Measurements from ENCODE around the gene ATP10A. TPM values are rescaled to one million over a fixed set of nuclear protein-coding genes. Genes with fewer than 3 reads are reported as not detected.
"Not testable (repeated sequence)": the region's sequence is repeated elsewhere in the genome, so short reads cannot be mapped to it uniquely, and the experiment has no call there.

Gene ATP10A
- total RNA-seq, 2 donors from 2014 or later = 15.5 to 15.8 TPM

GRCh38 chr15:25667829-25668228, 195.3 kb downstream of the ATP10A start:
- no peak for ATAC-seq (replicated peaks)
- no peak overlapping the region for H3K27ac Mint-ChIP-seq
- H3K4me1 Mint-ChIP-seq = no peaks in the 10 kb centered on the region
- H3K9me3 Mint-ChIP-seq = peaks cover 7% of the 10 kb centered on the region
- no peak overlapping the region for H3K4me3 Mint-ChIP-seq
- peaks cover 19% of the 10 kb centered on the region for H3K27me3 Mint-ChIP-seq
- no peaks in the 10 kb centered on the region for H3K36me3 Mint-ChIP-seq (ENCODE audit: low read depth)

GRCh38 chr15:25665913-25666312, 197.2 kb downstream of the ATP10A start:
- Mint-ChIP-seq H3K9me3 (no peaks in the 10 kb centered on the region), H3K27me3 (peaks cover 19% of the 10 kb centered on the region), H3K27ac (no peak overlapping the region), H3K36me3 (ENCODE audit: low read depth) (no peaks in the 10 kb centered on the region), H3K4me1 (no peaks in the 10 kb centered on the region), H3K4me3 (no peak overlapping the region)
- no peak for ATAC-seq (replicated peaks)

GRCh38 chr15:25664761-25665160, 198.4 kb downstream of the ATP10A start:
- Mint-ChIP-seq H3K4me1 (no peaks in the 10 kb centered on the region), H3K4me3 (no peak overlapping the region), H3K27ac (no peak overlapping the region), H3K27me3 (peaks cover 12% of the 10 kb centered on the region), H3K9me3 (no peaks in the 10 kb centered on the region), H3K36me3 (ENCODE audit: low read depth) (no peaks in the 10 kb centered on the region)
- ATAC-seq (replicated peaks) = no peak

- Mint-ChIP-seq H3K4me1 (no peaks in the 10 kb centered on the region), H3K4me3 (no peak overlapping the region), H3K27ac (no peak overlapping the region), H3K9me3 (no peaks in the 10 kb centered on the region), H3K27me3 (peaks cover 10% of the 10 kb centered on the region), H3K36me3 (ENCODE audit: low read depth) (no peaks in the 10 kb centered on the region)
- no peak for ATAC-seq (replicated peaks)
Measured at GRCh38 chr15:25663515-25663914, 199.6 kb downstream of the ATP10A start.

GRCh38 chr15:25661898-25662297, 201.2 kb downstream of the ATP10A start:
- H3K9me3 Mint-ChIP-seq = no peaks in the 10 kb centered on the region
- no peak overlapping the region for H3K4me3 Mint-ChIP-seq
- no peaks in the 10 kb centered on the region for H3K36me3 Mint-ChIP-seq (ENCODE audit: low read depth)
- H3K27ac Mint-ChIP-seq = no peak overlapping the region
- H3K27me3 Mint-ChIP-seq = peaks cover 10% of the 10 kb centered on the region
- no peaks in the 10 kb centered on the region for H3K4me1 Mint-ChIP-seq
- no peak for ATAC-seq (replicated peaks)

GRCh38 chr15:25659251-25659650, 203.9 kb downstream of the ATP10A start:
- Mint-ChIP-seq H3K4me3 (no peak overlapping the region), H3K27ac (no peak overlapping the region), H3K36me3 (ENCODE audit: low read depth) (no peaks in the 10 kb centered on the region), H3K9me3 (no peaks in the 10 kb centered on the region), H3K27me3 (peaks cover 6% of the 10 kb centered on the region), H3K4me1 (no peaks in the 10 kb centered on the region)
- ATAC-seq (replicated peaks) = no peak

- peaks cover 6% of the 10 kb centered on the region for H3K27me3 Mint-ChIP-seq
- no peak overlapping the region for H3K27ac Mint-ChIP-seq
- H3K9me3 Mint-ChIP-seq = no peaks in the 10 kb centered on the region
- no peak for ATAC-seq (replicated peaks)
- H3K4me3 Mint-ChIP-seq = no peak overlapping the region
- H3K4me1 Mint-ChIP-seq = no peaks in the 10 kb centered on the region
- no peaks in the 10 kb centered on the region for H3K36me3 Mint-ChIP-seq (ENCODE audit: low read depth)
Measured at GRCh38 chr15:25658560-25658959, 204.6 kb downstream of the ATP10A start.

GRCh38 chr15:25655207-25655948, 207.7 kb downstream of the ATP10A start:
- Mint-ChIP-seq H3K36me3 (ENCODE audit: low read depth) (no peaks in the 10 kb centered on the region), H3K4me1 (no peaks in the 10 kb centered on the region), H3K27me3 (peaks cover 6% of the 10 kb centered on the region), H3K27ac (no peak overlapping the region), H3K4me3 (no peak overlapping the region), H3K9me3 (no peaks in the 10 kb centered on the region)
- no peak for ATAC-seq (replicated peaks)

- Mint-ChIP-seq H3K4me3 (no peak overlapping the region), H3K9me3 (no peaks in the 10 kb centered on the region), H3K36me3 (ENCODE audit: low read depth) (no peaks in the 10 kb centered on the region), H3K27ac (no peak overlapping the region), H3K4me1 (no peaks in the 10 kb centered on the region), H3K27me3 (peaks cover 6% of the 10 kb centered on the region)
- no peak for ATAC-seq (replicated peaks)
Measured at GRCh38 chr15:25653371-25653770, 209.8 kb downstream of the ATP10A start.

- no peaks in the 10 kb centered on the region for H3K9me3 Mint-ChIP-seq
- ATAC-seq (replicated peaks) = no peak
Measured at GRCh38 chr15:25652704-25653103, 210.4 kb downstream of the ATP10A start.

GRCh38 chr15:25649390-25649789, 213.7 kb downstream of the ATP10A start:
- H3K4me1 Mint-ChIP-seq = no peaks in the 10 kb centered on the region
- H3K27ac Mint-ChIP-seq = no peak overlapping the region
- peaks cover 18% of the 10 kb centered on the region for H3K27me3 Mint-ChIP-seq
- no peak for ATAC-seq (replicated peaks)
- no peaks in the 10 kb centered on the region for H3K9me3 Mint-ChIP-seq
- H3K4me3 Mint-ChIP-seq = no peak overlapping the region
- no peaks in the 10 kb centered on the region for H3K36me3 Mint-ChIP-seq (ENCODE audit: low read depth)

More at GRCh38 chr15:25652704-25653103, 210.4 kb downstream of the ATP10A start:
- Mint-ChIP-seq H3K36me3 (ENCODE audit: low read depth) (no peaks in the 10 kb centered on the region), H3K4me3 (no peak overlapping the region), H3K27ac (no peak overlapping the region), H3K4me1 (no peaks in the 10 kb centered on the region), H3K27me3 (peaks cover 11% of the 10 kb centered on the region)

GRCh38 chr15:25643120-25643519, 220.0 kb downstream of the ATP10A start:
- ATAC-seq (replicated peaks) = no peak
- Mint-ChIP-seq H3K9me3 (no peaks in the 10 kb centered on the region), H3K4me3 (no peak overlapping the region), H3K27me3 (peaks cover 54% of the 10 kb centered on the region), H3K4me1 (no peaks in the 10 kb centered on the region), H3K27ac (no peak overlapping the region), H3K36me3 (ENCODE audit: low read depth) (no peaks in the 10 kb centered on the region)

- Mint-ChIP-seq H3K4me1 (no peaks in the 10 kb centered on the region), H3K36me3 (ENCODE audit: low read depth) (no peaks in the 10 kb centered on the region), H3K9me3 (no peaks in the 10 kb centered on the region), H3K4me3 (no peak overlapping the region), H3K27me3 (peaks cover 53% of the 10 kb centered on the region), H3K27ac (no peak overlapping the region)
- no peak for ATAC-seq (replicated peaks)
Measured at GRCh38 chr15:25641762-25642161, 221.4 kb downstream of the ATP10A start.

GRCh38 chr15:25641361-25641760, 221.8 kb downstream of the ATP10A start:
- no peaks in the 10 kb centered on the region for H3K9me3 Mint-ChIP-seq
- H3K27ac Mint-ChIP-seq = no peak overlapping the region
- no peak overlapping the region for H3K4me3 Mint-ChIP-seq
- peaks cover 57% of the 10 kb centered on the region for H3K27me3 Mint-ChIP-seq
- no peak for ATAC-seq (replicated peaks)
- H3K4me1 Mint-ChIP-seq = no peaks in the 10 kb centered on the region
- H3K36me3 Mint-ChIP-seq (ENCODE audit: low read depth) = no peaks in the 10 kb centered on the region

GRCh38 chr15:25640959-25641358, 222.2 kb downstream of the ATP10A start:
- ATAC-seq (replicated peaks); H3K4me1 Mint-ChIP-seq; H3K9me3 Mint-ChIP-seq; H3K36me3 Mint-ChIP-seq (ENCODE audit: low read depth); H3K4me3 Mint-ChIP-seq; H3K27ac Mint-ChIP-seq: not testable (repeated sequence)
- H3K27me3 Mint-ChIP-seq = peaks cover 56% of the 10 kb centered on the region

- Mint-ChIP-seq H3K9me3 (no peaks in the 10 kb centered on the region), H3K27me3 (peaks cover 53% of the 10 kb centered on the region), H3K4me1 (no peaks in the 10 kb centered on the region), H3K4me3 (no peak overlapping the region), H3K36me3 (ENCODE audit: low read depth) (no peaks in the 10 kb centered on the region), H3K27ac (no peak overlapping the region)
- no peak for ATAC-seq (replicated peaks)
Measured at GRCh38 chr15:25640381-25640780, 222.7 kb downstream of the ATP10A start.
